A549 (cell line): ENCODE measurements around the gene HOXB4. TPM values are rescaled to one million over a fixed set of nuclear protein-coding genes. Genes with fewer than 3 reads are reported as not detected.
A peak's percentile ranks its signal among the peaks of the same experiment; 100 is the strongest.

Source experiments
- ATAC-seq, 2 experiments: fragments of 200-7000 bp in 1 of 2; fragments of >200 bp in 1 of 2; cut with Nextera tagmentation in 1 of 2; cut with Tn5 transposase in 1 of 2; 3 replicates each; pipeline versions ENCODE4 v1.8.0 to v1.9.1; 2018 to 2020; ENCODE audit warnings: mild to moderate bottlenecking in 1 of 2, moderate library complexity in 1 of 2
- CTCF ChIA-PET: fragments of 300-600 bp; sonication (Branson Sonifier 250); formaldehyde crosslinking; extraction: SDS; loops from one replicate; lab custom pipeline; 2021; ENCODE audit warnings: antibody characterized with exemption, inconsistent platforms; lab: Yijun Ruan, JAX
- POLR2A ChIA-PET: fragments of 350-600 bp; formaldehyde crosslinking; extraction: SDS; loops from one replicate; lab custom pipeline; 2021; ENCODE audit warnings: antibody characterized with exemption, inconsistent platforms; lab: Yijun Ruan, JAX
- DNase-seq, 2 experiments: peaks; one replicate each; pipeline versions ENCODE4 v3.0.0 to v3.0.0-alpha.2; 2011 to 2016; ENCODE audit warnings: low read depth in 1 of 2, low spot score in 1 of 2
- FAIRE-seq: peaks from 2 replicates; lab custom pipeline; 2011; peaks lifted over from hg19 to GRCh38; lab: Jason Lieb, UNC
- H3K27ac ChIP-seq, 2 experiments: fragments of >200 bp; sonication (Bioruptor Twin); formaldehyde crosslinking; 3 replicates each; pipeline ENCODE4 v1.5.1; 2016 to 2017
- H3K4me1 ChIP-seq: fragments of >200 bp; sonication (Bioruptor Twin); formaldehyde crosslinking; 3 replicates; pipeline ENCODE4 v1.6.1; 2016
- H3K4me2 ChIP-seq: fragments of >200 bp; sonication (Bioruptor Twin); formaldehyde crosslinking; 3 replicates; pipeline ENCODE4 v1.6.1; 2016
- H3K4me3 ChIP-seq: fragments of >200 bp; sonication (Bioruptor Twin); formaldehyde crosslinking; 3 replicates; pipeline ENCODE4 v1.5.1; 2016
- H3K9me3 ChIP-seq: fragments of >200 bp; sonication (Bioruptor Twin); formaldehyde crosslinking; 3 replicates; pipeline ENCODE4 v1.6.1; 2016
- ATOH8 ChIP-seq: fragments of 250-450 bp; sonication (Bioruptor Pico); IDR thresholded peaks from 2 replicates; pipeline ENCODE4 v1.5.0; 2020; ENCODE audit warnings: low read depth, mild to moderate bottlenecking, moderate library complexity
- CEBPB ChIP-seq, 2 experiments: fragments of >200 bp in 1 of 2; sonication (Bioruptor Twin) in 1 of 2; formaldehyde crosslinking in 1 of 2; IDR thresholded peaks; 2 replicates each; pipeline ENCODE4 v1.6.1; 2012 to 2016
- CHD2 ChIP-seq: fragments of 150-350 bp; IDR thresholded peaks from 2 replicates; pipeline ENCODE4 v1.6.1; 2014; ENCODE audit warnings: low read length; ENCODE audit not compliant: partially characterized antibody
- GATA3 ChIP-seq: IDR thresholded peaks from 2 replicates; pipeline ENCODE4 v1.6.1; 2012; ENCODE audit warnings: borderline replicate concordance
- KDM5A ChIP-seq: fragments of 200-600 bp; sonication (generic); IDR thresholded peaks from 2 replicates; pipeline ENCODE4 v1.6.1; 2016; ENCODE audit warnings: antibody characterized with exemption, mild to moderate bottlenecking
- MYC ChIP-seq: IDR thresholded peaks from 2 replicates; pipeline ENCODE4 v1.6.1; 2012; ENCODE audit warnings: mild to moderate bottlenecking, inconsistent platforms, low read length, improper control_type of control experiment, borderline replicate concordance
- NR3C1 ChIP-seq: fragments of >200 bp; sonication (Bioruptor Twin); formaldehyde crosslinking; IDR thresholded peaks from 3 replicates; pipeline ENCODE4 v1.6.1; 2017
- POLR2A ChIP-seq: IDR thresholded peaks from 2 replicates; pipeline ENCODE4 v1.6.1; 2012; ENCODE audit warnings: mild to moderate bottlenecking, low read length
- RARB ChIP-seq: fragments of 250-450 bp; sonication (Bioruptor Pico); IDR thresholded peaks from 2 replicates; pipeline ENCODE4 v1.8.0; 2021; ENCODE audit warnings: mild to moderate bottlenecking, moderate library complexity
- REST ChIP-seq: fragments of 200-600 bp; sonication (generic); IDR thresholded peaks from 2 replicates; pipeline ENCODE4 v1.6.1; 2016; ENCODE audit warnings: antibody characterized with exemption, mild to moderate bottlenecking, moderate library complexity
- SREBF2 ChIP-seq: fragments of 450-650 bp; IDR thresholded peaks from 2 replicates; pipeline ENCODE4 v1.6.1; 2014; ENCODE audit warnings: mild to moderate bottlenecking, moderate library complexity
- TFCP2L1 ChIP-seq: fragments of 250-450 bp; sonication (Bioruptor Pico); IDR thresholded peaks from 2 replicates; pipeline ENCODE4 v1.5.0; 2021; ENCODE audit warnings: mild to moderate bottlenecking
- WGBS: methylation state at CpG from one replicate; pipeline ENCODE4 v1.1.6; 2017; ENCODE audit errors: missing lambda C conversion rate; 5-methylcytosine and 5-hydroxymethylcytosine counted together
- polyA plus RNA-seq, 4 experiments: library from polyadenylated mRNA; depleted of rRNA in 3 of 4; stranded (reverse); fragments of >200 nt; fragmentation: RNase III in 1 of 4; extraction: RNeasy Plus Mini Kit Qiagen cat#74134 plus additional on column Dnase treatment in 1 of 4; gene quantifications; 2 replicates in 3 of 4; 3 replicates in 1 of 4; pipeline ENCODE4 v1.2.3, GENCODE V29; 2011 to 2017
- TF ChIP-seq, protein P1 (sequence below): fragments of >200 bp; sonication (Bioruptor Twin); formaldehyde crosslinking; IDR thresholded peaks from 3 replicates; pipeline ENCODE4 v1.6.1; 2016
- TF ChIP-seq, protein P2 (sequence below): fragments of 450-650 bp; IDR thresholded peaks from 2 replicates; pipeline ENCODE4 v1.6.1; 2014; ENCODE audit warnings: antibody characterized with exemption
- TF ChIP-seq, protein P3 (sequence below): fragments of 250-450 bp; sonication (Bioruptor Pico); IDR thresholded peaks from 2 replicates; pipeline ENCODE4 v1.5.0; 2021; ENCODE audit warnings: mild to moderate bottlenecking, moderate library complexity, borderline replicate concordance
- TF ChIP-seq, protein P4 (sequence below): IDR thresholded peaks from 2 replicates; pipeline ENCODE4 v1.6.1; 2012
- TF ChIP-seq, protein P5 (sequence below): IDR thresholded peaks from 2 replicates; pipeline ENCODE4 v1.6.1; 2012

The HOXB4 gene
- polyA plus RNA-seq, 2 of the 4 experiments (the other 2 are of a cell fraction), result 0.30 to 0.74 TPM

DNA sequence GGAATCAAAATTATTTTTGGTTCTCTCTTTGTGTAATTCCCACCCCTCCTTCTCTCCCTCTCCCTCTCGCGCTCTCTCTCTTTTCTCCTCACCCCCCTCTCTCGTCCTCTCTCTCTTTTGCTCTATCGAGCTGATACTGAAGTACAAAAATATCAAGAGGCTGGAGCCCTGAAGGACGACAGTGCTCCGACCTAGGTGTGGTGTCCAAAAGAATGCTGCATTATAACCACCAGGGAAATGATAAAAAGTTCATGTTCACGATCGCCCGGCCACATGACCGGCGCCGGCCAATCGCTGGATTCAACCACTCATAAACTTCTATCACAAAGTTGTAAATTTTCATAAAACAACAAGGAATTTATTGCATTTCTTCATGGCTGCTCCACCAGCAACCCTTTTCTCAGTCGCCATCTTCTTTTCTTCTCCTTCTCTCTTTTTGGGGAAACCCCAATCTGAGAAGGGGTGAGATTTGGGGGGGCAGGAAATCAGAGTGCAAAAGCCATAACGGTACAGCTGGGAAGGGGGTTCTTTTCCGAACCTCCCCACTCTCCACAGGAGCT, 26.7 kb upstream of the HOXB4 start, which contains the start of gene HOXB6:
TSS of gene HOXB6 (minus strand) at position 217 of the 560 bp plus-strand sequence. CDS start 6,836 bp downstream, outside the sequence.
- Histone ChIP-seq H3K4me3 (peak within 1 kb of the TSS; percentile 59), H3K4me2 (peak within 1 kb of the TSS; percentile 91), H3K9me3 (no peaks in the 10 kb centered on the region), H3K4me1 (peaks cover 36% of the 10 kb centered on the region), H3K27ac (peak within 1 kb of the TSS; percentile 91 to 95)
- ATAC-seq (peak; percentile 40 to 51), FAIRE-seq (peak; percentile 63), DNase-seq (peak; percentile 67 to 79)
- CTCF ChIA-PET, result interaction anchor here (0.8 to 1.2 kb wide), 4 partner anchors 253 to 578 kb away, joined by 3 to 4 read pairs (median 4); no protein-coding TSS in a partner anchor
- POLR2A ChIA-PET, result interaction anchor here (0.6 to 1.6 kb wide), 11 partner anchors 9 to 795 kb away, joined by 3 to 8 read pairs (median 3); partner anchors contain the start of gene SNX11
- TF ChIP-seq, protein P1, sequence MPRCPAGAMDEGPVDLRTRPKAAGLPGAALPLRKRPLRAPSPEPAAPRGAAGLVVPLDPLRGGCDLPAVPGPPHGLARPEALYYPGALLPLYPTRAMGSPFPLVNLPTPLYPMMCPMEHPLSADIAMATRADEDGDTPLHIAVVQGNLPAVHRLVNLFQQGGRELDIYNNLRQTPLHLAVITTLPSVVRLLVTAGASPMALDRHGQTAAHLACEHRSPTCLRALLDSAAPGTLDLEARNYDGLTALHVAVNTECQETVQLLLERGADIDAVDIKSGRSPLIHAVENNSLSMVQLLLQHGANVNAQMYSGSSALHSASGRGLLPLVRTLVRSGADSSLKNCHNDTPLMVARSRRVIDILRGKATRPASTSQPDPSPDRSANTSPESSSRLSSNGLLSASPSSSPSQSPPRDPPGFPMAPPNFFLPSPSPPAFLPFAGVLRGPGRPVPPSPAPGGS, result no peak
- no peak for TF ChIP-seq KDM5A
- TF ChIP-seq, protein P2, sequence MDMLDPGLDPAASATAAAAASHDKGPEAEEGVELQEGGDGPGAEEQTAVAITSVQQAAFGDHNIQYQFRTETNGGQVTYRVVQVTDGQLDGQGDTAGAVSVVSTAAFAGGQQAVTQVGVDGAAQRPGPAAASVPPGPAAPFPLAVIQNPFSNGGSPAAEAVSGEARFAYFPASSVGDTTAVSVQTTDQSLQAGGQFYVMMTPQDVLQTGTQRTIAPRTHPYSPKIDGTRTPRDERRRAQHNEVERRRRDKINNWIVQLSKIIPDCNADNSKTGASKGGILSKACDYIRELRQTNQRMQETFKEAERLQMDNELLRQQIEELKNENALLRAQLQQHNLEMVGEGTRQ, result peak; percentile 92
- peak; percentile 16 for TF ChIP-seq CHD2
- TF ChIP-seq CEBPB (IDR thresholded peaks at IDR 0.05), result no peak
- TF ChIP-seq TFCP2L1 (CRISPR knock-in tag), result 0 out of 2 replicates have a peak, but pooled peaks have one; percentile 36
- TF ChIP-seq ATOH8 (CRISPR knock-in tag), result no peak
- peak; percentile 62 for TF ChIP-seq POLR2A
- no peak for TF ChIP-seq SREBF2
- peak; percentile 46; the same call in 1 of the 2 replicates for TF ChIP-seq REST
- TF ChIP-seq, protein P3, sequence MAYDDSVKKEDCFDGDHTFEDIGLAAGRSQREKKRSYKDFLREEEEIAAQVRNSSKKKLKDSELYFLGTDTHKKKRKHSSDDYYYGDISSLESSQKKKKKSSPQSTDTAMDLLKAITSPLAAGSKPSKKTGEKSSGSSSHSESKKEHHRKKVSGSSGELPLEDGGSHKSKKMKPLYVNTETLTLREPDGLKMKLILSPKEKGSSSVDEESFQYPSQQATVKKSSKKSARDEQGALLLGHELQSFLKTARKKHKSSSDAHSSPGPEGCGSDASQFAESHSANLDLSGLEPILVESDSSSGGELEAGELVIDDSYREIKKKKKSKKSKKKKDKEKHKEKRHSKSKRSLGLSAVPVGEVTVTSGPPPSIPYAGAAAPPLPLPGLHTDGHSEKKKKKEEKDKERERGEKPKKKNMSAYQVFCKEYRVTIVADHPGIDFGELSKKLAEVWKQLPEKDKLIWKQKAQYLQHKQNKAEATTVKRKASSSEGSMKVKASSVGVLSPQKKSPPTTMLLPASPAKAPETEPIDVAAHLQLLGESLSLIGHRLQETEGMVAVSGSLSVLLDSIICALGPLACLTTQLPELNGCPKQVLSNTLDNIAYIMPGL (CRISPR knock-in tag), result 0 out of 2 replicates have a peak, but pooled peaks have one; percentile 22
- TF ChIP-seq GATA3, result peak; percentile 19; the same call in 1 of the 2 replicates
- WGBS, result 3% methylated on average over 16 of the region's 16 CpGs

DNA sequence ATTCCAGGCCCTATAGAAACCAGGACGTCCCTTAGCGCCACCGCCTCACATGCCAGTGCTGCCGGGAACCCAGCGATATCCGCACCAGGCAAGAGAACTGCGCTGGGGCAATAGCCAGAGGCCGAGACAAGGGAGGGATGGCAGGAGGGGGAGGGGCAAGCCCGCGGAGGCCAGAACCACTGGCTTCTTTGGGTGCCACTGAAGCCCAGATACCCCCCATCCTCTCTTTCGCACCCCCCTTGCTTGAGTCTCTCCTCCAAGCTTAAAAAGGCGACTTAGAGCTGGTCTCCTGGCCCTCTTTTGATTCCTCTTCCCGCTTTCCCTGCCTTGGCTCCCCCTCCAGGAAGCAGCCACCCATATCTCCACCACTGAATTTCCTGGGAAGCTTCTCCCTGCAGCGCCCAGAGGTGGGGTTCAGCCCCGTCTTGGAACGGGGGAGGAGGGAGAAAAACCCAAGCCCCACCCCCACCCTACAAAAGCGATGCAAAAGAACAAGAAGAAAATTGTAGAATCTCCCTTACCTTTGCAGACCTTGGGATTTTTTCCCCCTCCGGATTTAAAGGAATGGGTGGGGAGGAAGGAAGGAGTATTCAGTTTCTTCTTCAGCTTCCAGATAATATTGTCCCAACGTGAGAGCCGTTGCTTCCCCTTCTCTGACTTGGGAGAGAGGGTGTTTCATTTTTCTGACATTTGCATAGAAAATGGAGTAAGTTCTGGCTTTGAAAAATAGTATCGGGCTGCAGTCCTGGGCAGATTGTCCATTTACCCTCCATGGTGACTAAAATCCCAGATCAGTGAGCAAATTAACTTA, 26.0 kb upstream of the HOXB4 start:
- Histone ChIP-seq H3K27ac (peak overlapping the region; percentile 91 to 95), H3K4me1 (peaks cover 35% of the 10 kb centered on the region), H3K4me3 (peak overlapping the region; percentile 59), H3K4me2 (peak overlapping the region; percentile 91), H3K9me3 (no peaks in the 10 kb centered on the region)
- 1% methylated on average over 21 of the region's 21 CpGs for WGBS
- ChIA-PET CTCF (interaction anchor here (0.6 to 1.2 kb wide), 6 partner anchors 226 to 577 kb away, joined by 3 to 4 read pairs (median 4); no protein-coding TSS in a partner anchor), POLR2A (interaction anchor here (0.6 to 1.6 kb wide), 14 partner anchors 8 to 794 kb away, joined by 3 to 8 read pairs (median 3); partner anchors contain the start of gene SNX11)
- DNase-seq (peak; percentile 88 to 96), ATAC-seq (peak; percentile 77 to 81), FAIRE-seq (peak; percentile 63)
- TF ChIP-seq NR3C1 (no peak), POLR2A (peak; percentile 61), CEBPB (IDR thresholded peaks at IDR 0.05) (peak in 1 of 2 experiments; percentile 51; a peak in 1 of 4 replicates), MYC (no peak), RARB (0 out of 2 replicates have a peak, but pooled peaks have one; percentile 47)
- TF ChIP-seq, protein P4, sequence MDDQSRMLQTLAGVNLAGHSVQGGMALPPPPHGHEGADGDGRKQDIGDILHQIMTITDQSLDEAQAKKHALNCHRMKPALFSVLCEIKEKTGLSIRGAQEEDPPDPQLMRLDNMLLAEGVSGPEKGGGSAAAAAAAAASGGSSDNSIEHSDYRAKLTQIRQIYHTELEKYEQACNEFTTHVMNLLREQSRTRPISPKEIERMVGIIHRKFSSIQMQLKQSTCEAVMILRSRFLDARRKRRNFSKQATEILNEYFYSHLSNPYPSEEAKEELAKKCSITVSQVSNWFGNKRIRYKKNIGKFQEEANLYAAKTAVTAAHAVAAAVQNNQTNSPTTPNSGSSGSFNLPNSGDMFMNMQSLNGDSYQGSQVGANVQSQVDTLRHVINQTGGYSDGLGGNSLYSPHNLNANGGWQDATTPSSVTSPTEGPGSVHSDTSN, result 0 out of 2 replicates have a peak, but pooled peaks have one; percentile 10
- TF ChIP-seq, protein P1, result peak; percentile 27; the same call in 1 of the 3 replicates
- TF ChIP-seq, protein P3 (CRISPR knock-in tag), result peak; percentile 75; the same call in 1 of the 2 replicates
- TF ChIP-seq, protein P5, sequence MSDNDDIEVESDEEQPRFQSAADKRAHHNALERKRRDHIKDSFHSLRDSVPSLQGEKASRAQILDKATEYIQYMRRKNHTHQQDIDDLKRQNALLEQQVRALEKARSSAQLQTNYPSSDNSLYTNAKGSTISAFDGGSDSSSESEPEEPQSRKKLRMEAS, result peak; percentile 81
